Cardiac fibroblast (primary cell): ENCODE results near the gene ESYT2.

Experiments used
- DNase-seq, 2 donors: peaks; one replicate each; pipeline versions ENCODE4 v3.0.0 to v3.0.0-alpha.2; 2010; ENCODE audit warnings: low read depth in 2 of 2
- H3K4me3 ChIP-seq, 2 donors: replicated peaks in 1 of 2; 1 replicate in 1 of 2; 2 replicates in 1 of 2; pipeline ENCODE4 v1.5.1; 2011; ENCODE audit warnings: low read depth in 2 of 2, low read length in 2 of 2, mild to moderate bottlenecking in 2 of 2, moderate library complexity in 1 of 2
- TF ChIP-seq, protein P1 (sequence below): IDR thresholded peaks from one replicate; pipeline ENCODE4 v1.5.1; 2011; ENCODE audit warnings: low read depth, mild to moderate bottlenecking, low read length, inconsistent platforms

Gene ESYT2

GRCh38 chr7:158724658-158725505, 104.4 kb downstream of the ESYT2 start:
- TF ChIP-seq, protein P1, sequence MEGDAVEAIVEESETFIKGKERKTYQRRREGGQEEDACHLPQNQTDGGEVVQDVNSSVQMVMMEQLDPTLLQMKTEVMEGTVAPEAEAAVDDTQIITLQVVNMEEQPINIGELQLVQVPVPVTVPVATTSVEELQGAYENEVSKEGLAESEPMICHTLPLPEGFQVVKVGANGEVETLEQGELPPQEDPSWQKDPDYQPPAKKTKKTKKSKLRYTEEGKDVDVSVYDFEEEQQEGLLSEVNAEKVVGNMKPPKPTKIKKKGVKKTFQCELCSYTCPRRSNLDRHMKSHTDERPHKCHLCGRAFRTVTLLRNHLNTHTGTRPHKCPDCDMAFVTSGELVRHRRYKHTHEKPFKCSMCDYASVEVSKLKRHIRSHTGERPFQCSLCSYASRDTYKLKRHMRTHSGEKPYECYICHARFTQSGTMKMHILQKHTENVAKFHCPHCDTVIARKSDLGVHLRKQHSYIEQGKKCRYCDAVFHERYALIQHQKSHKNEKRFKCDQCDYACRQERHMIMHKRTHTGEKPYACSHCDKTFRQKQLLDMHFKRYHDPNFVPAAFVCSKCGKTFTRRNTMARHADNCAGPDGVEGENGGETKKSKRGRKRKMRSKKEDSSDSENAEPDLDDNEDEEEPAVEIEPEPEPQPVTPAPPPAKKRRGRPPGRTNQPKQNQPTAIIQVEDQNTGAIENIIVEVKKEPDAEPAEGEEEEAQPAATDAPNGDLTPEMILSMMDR: no peak
- DNase-seq: no peak
- no peak overlapping the region for H3K4me3 ChIP-seq

DNA sequence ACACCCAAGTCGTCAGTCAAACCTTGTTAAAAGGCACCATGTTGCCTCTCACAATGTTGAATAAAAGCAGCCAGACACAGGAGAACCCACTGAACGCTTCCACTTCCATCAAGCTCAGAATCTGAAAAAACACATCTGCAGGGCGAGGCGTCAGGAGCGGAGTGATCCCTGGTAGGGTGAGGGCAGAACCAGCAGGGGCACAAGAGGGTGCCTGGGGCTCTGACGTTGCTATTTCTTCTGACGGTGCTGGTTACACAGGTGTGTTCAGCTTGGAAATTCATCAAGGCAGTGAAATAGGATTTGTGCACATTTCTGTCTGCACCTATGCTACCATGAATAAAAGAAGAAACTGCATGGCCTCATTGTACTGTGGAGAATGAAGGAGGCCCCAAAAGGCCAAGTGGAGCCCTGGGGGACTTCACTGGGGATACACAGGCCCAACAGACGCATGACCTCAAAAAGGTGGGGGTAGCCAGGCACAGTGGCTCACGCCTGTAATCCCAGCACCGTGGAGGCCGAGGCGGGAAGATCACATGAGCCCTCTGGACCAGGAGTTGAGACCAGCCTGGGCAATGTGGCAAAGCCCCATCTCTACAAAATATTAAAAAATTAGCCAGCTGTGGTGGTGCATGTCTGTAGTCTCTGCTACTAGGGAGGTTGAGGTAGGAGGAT, 105.5 kb downstream of the ESYT2 start:
- DNase-seq: no peak
- no peak overlapping the region for H3K4me3 ChIP-seq
- TF ChIP-seq, protein P1: no peak

- no peak overlapping the region for H3K4me3 ChIP-seq
- TF ChIP-seq, protein P1: no peak
- no peak for DNase-seq
Observed at GRCh38 chr7:158723266-158723665, 106.0 kb downstream of the ESYT2 start.

- DNase-seq: no peak
- no peak overlapping the region for H3K4me3 ChIP-seq
Observed at GRCh38 chr7:158722574-158723237, 106.6 kb downstream of the ESYT2 start.

GRCh38 chr7:158720112-158720511, 109.2 kb downstream of the ESYT2 start:
- no peak for DNase-seq

More at GRCh38 chr7:158722574-158723237, 106.6 kb downstream of the ESYT2 start:
- TF ChIP-seq, protein P1: no peak

DNA sequence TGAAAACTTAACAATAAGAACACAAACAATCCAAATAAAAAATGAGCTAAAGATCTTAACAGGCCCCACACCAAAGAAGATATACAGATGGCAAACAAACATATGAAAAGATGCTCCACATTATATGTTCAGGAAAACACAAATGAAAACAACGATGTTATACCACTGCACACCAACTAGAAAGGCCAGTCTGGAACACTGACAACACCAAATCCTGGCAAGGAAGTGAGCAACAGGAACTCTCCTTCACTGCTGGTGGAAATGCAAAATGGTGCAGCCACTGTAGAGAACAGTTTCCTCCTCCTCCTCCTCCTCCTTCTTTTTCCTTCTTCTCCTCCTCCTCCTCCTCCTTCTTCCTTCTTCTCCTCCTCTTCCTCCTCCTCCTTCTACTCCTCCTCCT, 112.5 kb downstream of the ESYT2 start:
- TF ChIP-seq, protein P1: no peak
- DNase-seq: no peak
- no peak overlapping the region for H3K4me3 ChIP-seq

More at GRCh38 chr7:158720112-158720511, 109.2 kb downstream of the ESYT2 start:
- TF ChIP-seq, protein P1: no peak
- no peak overlapping the region for H3K4me3 ChIP-seq
